Stimulated activated memory B cell treated with anti-CD40 and anti-IgM and Interleukin-4, amounts not matched to agents 10 μg/mL and 1 μg/mL and 100 μg/mL, for 72 hours (primary cell): Measurements from ENCODE around the gene NEUROG1.
A peak's percentile ranks its signal among the peaks of the same experiment; 100 is the strongest.

Experiments used
- ATAC-seq: fragments of 150-1000 bp; cut with Tn5 transposase; 2 replicates; pipeline ENCODE4 v1.10.0; 2021
- H3K27ac Mint-ChIP-seq: one replicate; pipeline ENCODE4 v1.8.0; 2022; ENCODE audit warnings: mild to moderate bottlenecking, mixed read lengths
- H3K27me3 Mint-ChIP-seq: one replicate; pipeline ENCODE4 v1.8.0; 2022; ENCODE audit warnings: mixed read lengths
- H3K36me3 Mint-ChIP-seq: one replicate; pipeline ENCODE4 v1.8.0; 2022; ENCODE audit warnings: mixed read lengths
- H3K4me1 Mint-ChIP-seq: one replicate; pipeline ENCODE4 v1.8.0; 2022; ENCODE audit warnings: mixed read lengths
- H3K4me3 Mint-ChIP-seq: one replicate; pipeline ENCODE4 v1.8.0; 2022; ENCODE audit warnings: mild to moderate bottlenecking, moderate library complexity, mixed read lengths
- H3K9me3 Mint-ChIP-seq: one replicate; pipeline ENCODE4 v1.8.0; 2022; ENCODE audit warnings: mixed read lengths

NEUROG1 gene

DNA sequence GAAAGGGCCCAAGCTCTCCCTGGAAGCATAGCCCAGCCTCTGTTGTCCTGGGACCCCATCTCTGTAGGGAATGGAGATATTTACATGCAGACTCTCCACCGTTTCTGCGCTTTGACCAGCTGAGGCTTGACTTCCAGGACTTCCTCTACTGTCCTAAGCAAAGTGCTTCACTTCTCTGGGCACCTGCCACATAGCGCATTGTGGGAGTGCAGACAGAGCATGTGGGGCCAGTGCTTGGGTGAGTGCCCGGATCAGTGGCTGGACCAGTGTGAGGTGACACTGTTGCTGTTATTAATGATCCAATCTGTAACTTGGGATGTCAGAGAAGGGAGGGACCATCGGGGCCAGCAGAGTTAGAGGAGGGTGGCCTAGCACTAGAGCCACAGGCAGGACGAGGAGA lies 32.5 kb upstream of the NEUROG1 start:
- H3K4me3 Mint-ChIP-seq = no peak overlapping the region
- peaks cover 35% of the 10 kb centered on the region for H3K27me3 Mint-ChIP-seq
- no peaks in the 10 kb centered on the region for H3K4me1 Mint-ChIP-seq
- H3K36me3 Mint-ChIP-seq = no peaks in the 10 kb centered on the region
- H3K9me3 Mint-ChIP-seq = no peaks in the 10 kb centered on the region
- ATAC-seq = no peak
- H3K27ac Mint-ChIP-seq = no peak overlapping the region

DNA sequence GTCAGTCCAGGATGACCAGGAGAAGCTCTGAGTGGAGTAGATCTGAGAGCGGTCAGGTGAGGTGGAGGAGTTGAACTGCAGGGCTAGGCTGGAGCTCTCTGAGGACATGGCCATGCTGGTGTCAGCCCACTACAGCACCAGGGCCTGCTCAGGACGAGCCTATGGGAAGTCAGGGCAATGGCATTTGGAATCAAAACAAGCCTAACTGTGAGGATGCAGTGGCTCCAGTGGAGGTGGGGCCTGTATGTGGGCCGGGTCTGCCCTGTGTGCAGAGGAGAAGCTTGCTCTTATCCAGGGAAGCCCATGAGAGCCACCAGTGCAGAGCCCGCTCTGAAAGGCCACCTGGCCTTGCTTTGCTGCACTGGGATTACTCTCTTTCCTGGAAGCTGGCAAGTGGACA lies 31.9 kb upstream of the NEUROG1 start:
- no peaks in the 10 kb centered on the region for H3K36me3 Mint-ChIP-seq
- peaks cover 29% of the 10 kb centered on the region for H3K27me3 Mint-ChIP-seq
- no peaks in the 10 kb centered on the region for H3K9me3 Mint-ChIP-seq
- H3K27ac Mint-ChIP-seq = no peak overlapping the region
- ATAC-seq = no peak
- no peak overlapping the region for H3K4me3 Mint-ChIP-seq
- H3K4me1 Mint-ChIP-seq = no peaks in the 10 kb centered on the region

DNA sequence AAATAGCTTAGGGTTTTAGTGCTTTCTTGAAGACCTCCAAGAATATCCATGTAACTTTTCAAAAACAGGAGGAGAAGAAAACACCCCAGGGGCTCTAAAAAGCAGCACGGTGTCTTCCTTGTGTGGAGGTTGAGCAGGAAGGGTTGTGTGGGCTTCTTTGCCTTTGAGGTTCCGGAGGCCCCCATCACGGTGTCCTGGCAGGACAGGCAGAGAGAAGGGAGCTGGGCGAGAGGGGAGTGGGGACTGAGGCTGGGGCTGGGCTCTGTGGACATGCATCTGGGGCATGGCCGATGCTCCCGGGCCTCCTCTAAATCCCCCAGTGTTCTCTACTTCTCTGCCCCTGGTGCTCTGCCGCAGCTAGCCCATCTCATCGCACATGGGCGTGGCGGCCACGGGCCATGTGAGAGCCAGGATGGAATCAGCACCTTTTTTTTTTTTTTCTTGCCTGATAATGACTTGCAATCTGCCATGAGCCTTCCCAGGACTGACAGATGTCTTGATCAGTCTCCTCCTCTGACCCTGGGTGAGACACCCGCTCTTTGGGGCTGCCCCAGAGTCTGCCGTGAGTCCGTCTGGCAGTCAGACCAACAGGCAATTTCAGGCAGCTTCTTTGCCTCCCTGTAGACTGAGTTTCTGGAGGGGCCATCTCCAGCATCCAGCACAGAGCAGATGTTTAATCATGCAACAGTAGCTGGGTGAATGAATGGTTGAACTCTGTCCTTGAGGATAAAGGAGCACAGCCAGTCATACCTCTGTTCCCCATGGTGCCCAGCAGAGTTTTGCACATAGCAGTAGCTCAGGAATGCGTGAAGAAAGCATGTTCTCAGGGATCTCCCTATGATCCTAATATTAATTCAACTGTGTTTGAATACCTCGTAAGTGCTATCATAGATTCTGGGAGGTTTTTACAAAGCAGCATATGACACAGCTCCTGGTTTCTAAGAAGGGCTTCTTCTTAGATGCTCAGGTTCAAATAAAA lies 30.9 kb upstream of the NEUROG1 start:
- Mint-ChIP-seq H3K4me1 (no peaks in the 10 kb centered on the region), H3K9me3 (no peaks in the 10 kb centered on the region), H3K27me3 (peaks cover 21% of the 10 kb centered on the region), H3K27ac (no peak overlapping the region), H3K4me3 (no peak overlapping the region), H3K36me3 (no peaks in the 10 kb centered on the region)
- no peak for ATAC-seq

- Mint-ChIP-seq H3K27ac (no peak overlapping the region), H3K4me1 (peaks cover 3% of the 10 kb centered on the region), H3K9me3 (no peaks in the 10 kb centered on the region), H3K4me3 (no peak overlapping the region), H3K27me3 (peaks cover 26% of the 10 kb centered on the region), H3K36me3 (no peaks in the 10 kb centered on the region)
- peak; percentile 52 for ATAC-seq
These were observed 30.1 kb upstream of the NEUROG1 start for GRCh38 chr5:135565725-135566421.

GRCh38 chr5:135565266-135565665 lies 29.5 kb upstream of the NEUROG1 start:
- H3K27ac Mint-ChIP-seq = no peak overlapping the region
- peaks cover 8% of the 10 kb centered on the region for H3K4me1 Mint-ChIP-seq
- H3K36me3 Mint-ChIP-seq = no peaks in the 10 kb centered on the region
- peaks cover 32% of the 10 kb centered on the region for H3K27me3 Mint-ChIP-seq
- no peak for ATAC-seq
- H3K9me3 Mint-ChIP-seq = no peaks in the 10 kb centered on the region
- H3K4me3 Mint-ChIP-seq = no peak overlapping the region

- Mint-ChIP-seq H3K27ac (no peak overlapping the region), H3K27me3 (peaks cover 41% of the 10 kb centered on the region), H3K9me3 (no peaks in the 10 kb centered on the region), H3K4me1 (peaks cover 8% of the 10 kb centered on the region), H3K36me3 (no peaks in the 10 kb centered on the region), H3K4me3 (no peak overlapping the region)
- no peak for ATAC-seq
These were observed 28.6 kb upstream of the NEUROG1 start for GRCh38 chr5:135564331-135564730.

GRCh38 chr5:135561266-135561665 lies 25.5 kb upstream of the NEUROG1 start:
- H3K27me3 Mint-ChIP-seq = peaks cover 48% of the 10 kb centered on the region
- H3K36me3 Mint-ChIP-seq = no peaks in the 10 kb centered on the region
- H3K27ac Mint-ChIP-seq = no peak overlapping the region
- peaks cover 4% of the 10 kb centered on the region for H3K9me3 Mint-ChIP-seq
- H3K4me3 Mint-ChIP-seq = no peak overlapping the region
- no peak for ATAC-seq
- H3K4me1 Mint-ChIP-seq = peaks cover 8% of the 10 kb centered on the region

DNA sequence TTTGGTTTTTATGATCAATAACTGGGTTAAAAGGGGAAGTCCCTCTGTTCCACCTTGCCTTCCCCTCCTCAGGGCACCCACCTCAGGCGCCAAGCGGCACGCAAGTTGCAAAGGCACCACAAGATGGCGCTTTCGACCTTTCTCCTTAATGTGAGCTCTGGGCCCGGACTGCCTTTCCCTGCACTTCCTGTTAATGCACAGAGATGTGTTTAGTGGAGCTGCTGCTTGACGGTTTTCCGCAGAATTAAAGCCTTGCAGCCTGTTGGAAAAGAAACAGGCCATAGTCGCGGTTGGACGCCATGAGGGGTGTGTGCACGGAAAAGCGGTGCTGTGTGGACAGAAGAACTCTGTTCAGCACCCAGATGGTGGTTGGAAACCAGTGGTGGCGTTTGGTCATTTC lies 25.1 kb upstream of the NEUROG1 start:
- ATAC-seq = peak; percentile 82
- Mint-ChIP-seq H3K27me3 (peaks cover 48% of the 10 kb centered on the region), H3K36me3 (no peaks in the 10 kb centered on the region), H3K9me3 (peaks cover 7% of the 10 kb centered on the region), H3K4me1 (peaks cover 8% of the 10 kb centered on the region), H3K27ac (no peak overlapping the region), H3K4me3 (no peak overlapping the region)

- H3K4me3 Mint-ChIP-seq = no peak overlapping the region
- H3K36me3 Mint-ChIP-seq = no peaks in the 10 kb centered on the region
- peaks cover 8% of the 10 kb centered on the region for H3K4me1 Mint-ChIP-seq
- no peak for ATAC-seq
- peaks cover 60% of the 10 kb centered on the region for H3K27me3 Mint-ChIP-seq
- peaks cover 9% of the 10 kb centered on the region for H3K9me3 Mint-ChIP-seq
- no peak overlapping the region for H3K27ac Mint-ChIP-seq
These were observed 23.6 kb upstream of the NEUROG1 start for GRCh38 chr5:135559354-135559753.

DNA sequence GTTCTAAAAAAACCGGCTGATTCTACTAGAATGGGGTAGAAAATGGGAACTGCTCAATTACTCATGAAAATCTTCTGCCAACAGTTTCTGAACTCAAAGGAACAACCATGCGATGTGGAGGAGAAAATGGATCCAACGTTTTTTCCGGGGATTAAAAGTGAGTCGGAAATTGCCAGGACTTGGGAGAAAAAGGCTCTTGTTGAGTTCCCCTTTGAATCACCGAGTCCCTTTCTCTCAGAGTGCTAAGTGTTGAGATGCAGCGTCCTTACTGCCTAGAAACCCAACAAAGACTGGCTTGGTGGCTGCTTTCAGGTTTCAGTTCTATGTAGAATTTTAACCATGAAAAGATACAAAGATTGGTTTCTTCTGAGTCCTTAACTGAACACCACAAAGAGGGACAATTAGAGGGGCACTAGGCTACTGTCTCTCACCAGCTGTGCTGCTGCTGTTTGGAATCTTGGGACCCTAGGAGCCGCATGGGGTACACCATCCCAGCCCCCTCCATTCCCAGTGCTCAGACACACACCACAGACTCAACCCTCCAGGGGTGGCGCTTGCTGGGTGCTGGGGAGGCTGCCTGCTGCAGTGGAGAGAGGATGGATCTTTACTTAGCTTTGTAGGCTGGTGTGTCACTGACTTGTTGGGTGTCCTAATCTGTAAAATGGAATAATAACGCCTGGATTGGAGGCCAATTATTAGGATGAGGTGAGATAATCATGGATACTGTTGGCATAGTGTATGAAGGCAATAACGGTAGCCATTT lies 21.5 kb upstream of the NEUROG1 start:
- Mint-ChIP-seq H3K4me1 (peaks cover 8% of the 10 kb centered on the region), H3K9me3 (peaks cover 9% of the 10 kb centered on the region), H3K27ac (no peak overlapping the region), H3K27me3 (peaks cover 74% of the 10 kb centered on the region), H3K36me3 (no peaks in the 10 kb centered on the region), H3K4me3 (no peak overlapping the region)
- ATAC-seq = no peak

DNA sequence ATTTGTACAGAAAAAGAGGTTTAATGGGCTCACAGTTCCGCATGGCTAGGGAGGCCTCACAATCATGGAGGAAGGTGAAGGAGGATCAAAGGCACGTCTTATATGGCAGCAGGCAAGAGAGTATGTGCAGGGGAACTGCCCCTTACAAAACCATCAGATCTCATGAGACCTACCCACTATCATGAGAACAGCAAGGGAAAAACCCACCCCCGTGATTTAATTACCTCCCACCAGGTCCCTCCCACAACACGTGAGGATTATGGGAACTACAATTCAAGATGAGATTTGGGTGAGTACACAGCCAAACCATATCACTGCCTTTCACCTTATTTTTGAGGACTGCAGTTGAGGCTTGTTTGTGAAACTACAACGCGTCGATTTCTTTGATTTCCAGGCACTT lies 20.9 kb upstream of the NEUROG1 start:
- ATAC-seq = no peak
- Mint-ChIP-seq H3K4me1 (peaks cover 8% of the 10 kb centered on the region), H3K4me3 (no peak overlapping the region), H3K9me3 (peaks cover 9% of the 10 kb centered on the region), H3K27me3 (peaks cover 80% of the 10 kb centered on the region), H3K36me3 (no peaks in the 10 kb centered on the region), H3K27ac (no peak overlapping the region)

DNA sequence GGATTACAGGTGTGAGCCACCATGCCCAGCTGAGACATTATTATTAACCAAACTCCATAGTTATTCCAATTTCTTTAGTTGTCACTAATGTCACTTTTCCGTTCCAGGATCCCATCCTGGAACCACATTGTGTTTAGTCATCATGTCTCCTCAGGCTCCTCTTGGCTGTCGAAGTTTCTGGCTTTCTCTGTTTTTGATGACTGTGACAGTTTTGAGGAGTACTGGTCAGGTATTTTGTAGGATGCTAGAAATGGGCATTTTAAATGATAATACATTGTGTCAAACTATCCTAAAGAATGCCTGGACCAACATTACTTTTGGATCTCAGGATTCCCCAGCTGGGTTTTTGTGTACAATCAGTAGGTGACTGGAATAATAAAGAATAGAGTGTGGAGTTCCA lies 19.8 kb upstream of the NEUROG1 start:
- H3K9me3 Mint-ChIP-seq = peaks cover 9% of the 10 kb centered on the region
- no peak overlapping the region for H3K27ac Mint-ChIP-seq
- no peaks in the 10 kb centered on the region for H3K36me3 Mint-ChIP-seq
- no peak overlapping the region for H3K4me3 Mint-ChIP-seq
- peaks cover 1% of the 10 kb centered on the region for H3K4me1 Mint-ChIP-seq
- no peak for ATAC-seq
- H3K27me3 Mint-ChIP-seq = peaks cover 81% of the 10 kb centered on the region

DNA sequence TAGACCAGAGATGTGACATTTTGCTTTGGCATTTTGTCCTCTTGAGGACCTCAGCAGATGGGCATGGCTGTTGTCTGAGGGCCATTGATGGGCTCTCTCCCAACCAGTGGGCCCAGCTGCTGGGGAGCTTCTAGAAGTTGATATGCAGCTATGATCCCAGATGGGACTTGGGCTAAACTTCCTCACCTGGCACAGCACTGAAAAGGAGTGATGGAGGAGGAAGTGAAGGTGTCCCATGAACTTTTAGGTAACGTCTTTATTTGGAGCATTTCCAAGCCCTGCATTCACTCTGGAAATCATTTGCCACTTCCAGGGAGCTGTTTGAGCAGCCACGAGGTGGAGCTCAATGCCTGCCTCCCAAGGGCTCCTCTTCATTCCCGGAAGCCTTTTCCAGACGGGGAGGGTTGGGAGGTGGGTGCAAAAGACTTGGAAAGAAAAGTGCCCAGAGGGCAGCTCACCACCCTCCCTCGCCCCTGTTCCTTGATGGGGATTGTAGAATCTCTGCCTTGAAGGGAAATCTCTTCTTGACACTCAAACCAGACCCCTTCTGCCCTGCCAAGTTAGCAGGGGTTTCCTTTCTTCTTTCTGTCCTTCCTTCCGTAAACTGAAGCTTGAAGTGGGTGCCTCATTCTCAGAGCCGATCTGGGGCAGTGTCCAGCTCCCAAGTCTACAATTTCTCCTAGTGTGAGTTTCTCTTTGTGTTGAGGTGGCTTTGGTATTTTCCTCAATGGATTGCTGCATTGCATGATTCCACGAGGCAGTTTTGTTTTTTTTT lies 18.1 kb upstream of the NEUROG1 start:
- Mint-ChIP-seq H3K4me3 (no peak overlapping the region), H3K36me3 (no peaks in the 10 kb centered on the region), H3K27ac (no peak overlapping the region), H3K27me3 (peaks cover 79% of the 10 kb centered on the region), H3K9me3 (peaks cover 9% of the 10 kb centered on the region), H3K4me1 (no peaks in the 10 kb centered on the region)
- no peak for ATAC-seq

GRCh38 chr5:135551593-135552447 lies 16.1 kb upstream of the NEUROG1 start:
- H3K9me3 Mint-ChIP-seq = peaks cover 9% of the 10 kb centered on the region
- no peak overlapping the region for H3K4me3 Mint-ChIP-seq
- H3K27me3 Mint-ChIP-seq = peaks cover 76% of the 10 kb centered on the region
- H3K36me3 Mint-ChIP-seq = no peaks in the 10 kb centered on the region
- no peaks in the 10 kb centered on the region for H3K4me1 Mint-ChIP-seq
- H3K27ac Mint-ChIP-seq = no peak overlapping the region
- no peak for ATAC-seq
